Uterus (tissue), 4 donors: ENCODE data around the gene CREBZF. TPM values are rescaled to one million over a fixed set of nuclear protein-coding genes. Genes with fewer than 3 reads are reported as not detected.

Experiments used
- DNase-seq, 2 donors: peaks; one replicate each; pipeline ENCODE4 v3.0.0-alpha.2; 2019 to 2020
- H3K27ac ChIP-seq, 2 donors: fragments of 200-600 bp; sonication (generic); 1 replicate in 1 of 2; 2 replicates in 1 of 2; pipeline ENCODE4 v1.5.1; 2016 to 2018
- H3K27me3 ChIP-seq, 2 donors: fragments of 200-600 bp; sonication (generic); one replicate each; pipeline ENCODE4 v1.5.1; 2018 to 2019; ENCODE audit warnings: control low read depth in 1 of 2
- H3K36me3 ChIP-seq, 2 donors: fragments of 200-600 bp; sonication (generic); one replicate each; pipeline ENCODE4 v1.5.1; 2019; ENCODE audit warnings: control low read depth in 1 of 2
- H3K4me1 ChIP-seq, 2 donors: fragments of 200-600 bp; sonication (generic); one replicate each; pipeline ENCODE4 v1.5.1; 2018 to 2019; ENCODE audit warnings: control low read depth in 1 of 2
- H3K4me3 ChIP-seq, 2 donors: fragments of 200-600 bp; sonication (generic); 1 replicate in 1 of 2; 2 replicates in 1 of 2; pipeline ENCODE4 v1.5.1; 2018 to 2019; ENCODE audit warnings: mild to moderate bottlenecking in 1 of 2
- H3K9me3 ChIP-seq, 2 donors: fragments of 200-600 bp; sonication (generic); one replicate each; pipeline ENCODE4 v1.5.1; 2019; ENCODE audit warnings: control low read depth in 1 of 2
- CTCF ChIP-seq, 4 experiments: fragments of 200-600 bp in 2 of 4; fragments of 450-650 bp in 2 of 4; sonication (generic) in 2 of 4; IDR thresholded peaks; one replicate each; pipeline ENCODE4 v1.5.1; 2016 to 2019; ENCODE audit warnings: antibody characterized with exemption in 4 of 4, mild to moderate bottlenecking in 2 of 4, moderate library complexity in 1 of 4
- POLR2A ChIP-seq, 2 donors: fragments of 450-650 bp; IDR thresholded peaks; one replicate each; pipeline ENCODE4 v1.6.1; 2016; ENCODE audit warnings: antibody characterized with exemption in 2 of 2, mild to moderate bottlenecking in 1 of 2, moderate library complexity in 1 of 2
- intact Hi-C: fragments of 100-400 bp; cut with DNase I; formaldehyde crosslinking; loops from one replicate; pipeline ENCODE4 v1.15.1; 2023; ENCODE audit warnings: low total_unique reads
- total RNA-seq, 4 donors: library from RNA; depleted of rRNA in 3 of 4; stranded (reverse); fragments of >200 nt in 3 of 4; gene quantifications; one replicate each; pipeline versions ENCODE4 v1.1.0 to v1.2.4, GENCODE V29; 2014 to 2023
- donor health status: DM: yes; HTN: yes; CAD: no.

Gene CREBZF
- total RNA-seq, 4 donors from 2014 or later, result 77.7 to 133 (median 99.9) TPM

DNA sequence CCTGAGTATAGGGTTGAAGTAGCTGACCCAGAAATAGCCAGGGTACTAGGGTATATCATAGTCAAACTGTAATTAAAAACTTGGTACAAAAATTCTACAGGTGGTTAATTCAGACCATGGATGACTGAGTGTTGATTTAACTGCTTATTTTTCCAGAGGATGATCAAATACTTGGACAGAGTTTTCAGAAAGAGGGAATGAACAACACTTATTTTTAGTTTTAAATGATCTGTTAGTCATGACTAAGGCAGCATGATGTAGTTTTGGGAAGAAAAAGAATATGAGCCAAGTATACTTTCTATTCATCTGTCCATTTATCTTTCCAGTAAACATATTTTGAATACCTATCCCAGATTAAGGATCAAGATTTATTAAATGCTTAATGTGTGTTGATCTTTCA is 40.9 kb upstream of the CREBZF start:
- Histone ChIP-seq H3K27me3 (no peaks in the 10 kb centered on the region), H3K4me1 (no peaks in the 10 kb centered on the region), H3K4me3 (no peak overlapping the region), H3K9me3 (no peaks in the 10 kb centered on the region), H3K36me3 (no peaks in the 10 kb centered on the region), H3K27ac (peak overlapping the region in 1 of 2 donors; percentile 9)
- TF ChIP-seq POLR2A (IDR thresholded peaks at IDR 0.05), result no peak
- no peak for TF ChIP-seq CTCF (IDR thresholded peaks at IDR 0.05)
- DNase-seq, result no peak
- intact Hi-C loops, result no loop called here

- Histone ChIP-seq H3K36me3 (no peaks in the 10 kb centered on the region), H3K4me1 (no peaks in the 10 kb centered on the region), H3K9me3 (no peaks in the 10 kb centered on the region), H3K4me3 (no peak overlapping the region), H3K27me3 (no peaks in the 10 kb centered on the region), H3K27ac (peak overlapping the region in 1 of 2 donors; percentile 9)
- intact Hi-C loops, result no loop called here
- no peak for DNase-seq
- no peak for TF ChIP-seq POLR2A (IDR thresholded peaks at IDR 0.05)
Observed at GRCh38 chr11:85704967-85705366, 40.0 kb upstream of the CREBZF start.

DNA sequence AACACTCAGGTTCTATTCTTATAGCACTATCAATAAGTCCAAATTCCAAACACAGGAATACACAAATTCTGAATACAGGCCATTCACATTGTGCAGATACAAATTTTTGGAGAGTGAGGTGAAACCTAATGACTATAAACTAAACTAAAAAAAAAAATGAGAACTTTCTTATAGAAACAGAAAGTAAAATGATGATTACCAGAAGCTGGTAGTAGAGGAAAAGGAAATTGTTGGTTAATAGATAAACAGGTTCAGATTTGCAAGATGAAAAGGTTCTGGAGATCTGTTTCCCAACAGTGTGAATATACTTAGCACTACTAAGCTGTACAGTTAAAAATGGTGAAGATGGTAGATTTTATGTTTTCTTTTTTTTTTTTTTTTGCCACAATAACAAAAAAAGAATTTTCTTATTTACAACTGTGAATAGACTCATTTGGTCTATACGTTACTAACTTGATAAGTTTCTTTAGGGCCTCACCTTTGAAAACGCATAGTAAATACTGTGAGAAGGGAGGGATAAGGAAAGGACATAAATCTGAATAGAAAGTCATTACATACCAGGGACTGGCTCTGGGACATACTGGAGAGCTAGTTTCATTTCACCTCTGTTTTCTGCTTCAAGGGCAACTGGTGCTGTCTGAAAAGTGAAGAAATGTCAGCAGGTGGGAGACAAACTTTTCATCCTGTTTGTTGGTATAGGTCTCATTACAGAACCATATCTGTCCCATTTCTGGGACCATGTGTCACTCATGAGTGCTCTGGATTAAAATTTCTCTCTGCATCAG is 35.2 kb upstream of the CREBZF start:
- no peaks in the 10 kb centered on the region for H3K9me3 ChIP-seq
- DNase-seq, result no peak
- no peak for TF ChIP-seq POLR2A (IDR thresholded peaks at IDR 0.05)
- no peak for TF ChIP-seq CTCF (IDR thresholded peaks at IDR 0.05)
- intact Hi-C loops, result no loop called here
- H3K27me3 ChIP-seq, result no peaks in the 10 kb centered on the region
- no peaks in the 10 kb centered on the region for H3K4me1 ChIP-seq
- H3K27ac ChIP-seq, result no peak overlapping the region
- no peak overlapping the region for H3K4me3 ChIP-seq
- H3K36me3 ChIP-seq, result no peaks in the 10 kb centered on the region

- H3K36me3 ChIP-seq, result no peaks in the 10 kb centered on the region
- no peak overlapping the region for H3K4me3 ChIP-seq
- H3K4me1 ChIP-seq, result no peaks in the 10 kb centered on the region
- TF ChIP-seq POLR2A (IDR thresholded peaks at IDR 0.05), result no peak
- no peak for TF ChIP-seq CTCF (IDR thresholded peaks at IDR 0.05)
- no peak for DNase-seq
- intact Hi-C loops, result no loop called here
- no peaks in the 10 kb centered on the region for H3K9me3 ChIP-seq
- H3K27me3 ChIP-seq, result no peaks in the 10 kb centered on the region
- no peak overlapping the region for H3K27ac ChIP-seq
Observed at GRCh38 chr11:85698195-85698594, 33.3 kb upstream of the CREBZF start.

- TF ChIP-seq CTCF (IDR thresholded peaks at IDR 0.05) (no peak), POLR2A (IDR thresholded peaks at IDR 0.05) (no peak)
- Histone ChIP-seq H3K4me1 (no peaks in the 10 kb centered on the region), H3K27ac (no peak overlapping the region), H3K4me3 (no peak overlapping the region), H3K36me3 (no peaks in the 10 kb centered on the region), H3K9me3 (no peaks in the 10 kb centered on the region), H3K27me3 (no peaks in the 10 kb centered on the region)
- no peak for DNase-seq
- intact Hi-C loops, result no loop called here
Observed at GRCh38 chr11:85697747-85698146, 32.8 kb upstream of the CREBZF start.
